Measurements from ENCODE around the gene HSF4.

Gene HSF4

GRCh38 chr16:67166598-67167168 is 2.1 kb downstream of the HSF4 start:
- no peak for DNase-seq

GRCh38 chr16:67167588-67167987 is 3.0 kb downstream of the HSF4 start:
- DNase-seq = no peak

GRCh38 chr16:67169011-67169451 is 4.5 kb downstream of the HSF4 start:
- DNase-seq = no peak

DNA sequence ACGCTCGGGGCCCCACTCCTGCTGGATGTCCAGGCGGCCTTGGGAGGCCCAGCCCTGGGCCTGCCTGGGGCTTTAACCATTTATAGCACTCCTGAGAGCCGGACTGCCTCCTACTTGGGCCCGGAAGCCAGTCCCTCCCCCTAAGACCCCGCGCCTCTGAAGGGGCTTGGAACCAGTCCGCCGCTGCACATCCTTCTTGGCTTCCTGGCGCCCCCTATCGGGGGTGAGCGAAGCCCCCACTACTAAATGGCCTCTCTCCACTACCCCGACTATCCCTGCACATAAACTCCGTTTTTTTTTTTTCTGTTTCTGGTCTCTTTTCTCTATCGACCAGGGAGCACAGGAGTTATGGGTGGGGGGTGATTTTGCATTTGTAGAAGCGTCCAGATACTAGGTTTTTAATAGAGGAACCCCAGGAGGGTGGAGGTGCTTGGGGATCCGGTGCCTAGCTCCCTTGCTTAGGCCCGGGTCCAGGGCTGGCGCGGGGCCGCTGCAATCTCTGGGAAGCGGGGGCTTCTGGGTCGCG is 5.2 kb downstream of the HSF4 start:
- no peak for DNase-seq

- no peak for DNase-seq
These were observed 5.8 kb downstream of the HSF4 start, which contains the start of gene NOL3 for GRCh38 chr16:67170168-67170948. Gene NOL3 (plus strand): TSS chr16:67170538.

DNA sequence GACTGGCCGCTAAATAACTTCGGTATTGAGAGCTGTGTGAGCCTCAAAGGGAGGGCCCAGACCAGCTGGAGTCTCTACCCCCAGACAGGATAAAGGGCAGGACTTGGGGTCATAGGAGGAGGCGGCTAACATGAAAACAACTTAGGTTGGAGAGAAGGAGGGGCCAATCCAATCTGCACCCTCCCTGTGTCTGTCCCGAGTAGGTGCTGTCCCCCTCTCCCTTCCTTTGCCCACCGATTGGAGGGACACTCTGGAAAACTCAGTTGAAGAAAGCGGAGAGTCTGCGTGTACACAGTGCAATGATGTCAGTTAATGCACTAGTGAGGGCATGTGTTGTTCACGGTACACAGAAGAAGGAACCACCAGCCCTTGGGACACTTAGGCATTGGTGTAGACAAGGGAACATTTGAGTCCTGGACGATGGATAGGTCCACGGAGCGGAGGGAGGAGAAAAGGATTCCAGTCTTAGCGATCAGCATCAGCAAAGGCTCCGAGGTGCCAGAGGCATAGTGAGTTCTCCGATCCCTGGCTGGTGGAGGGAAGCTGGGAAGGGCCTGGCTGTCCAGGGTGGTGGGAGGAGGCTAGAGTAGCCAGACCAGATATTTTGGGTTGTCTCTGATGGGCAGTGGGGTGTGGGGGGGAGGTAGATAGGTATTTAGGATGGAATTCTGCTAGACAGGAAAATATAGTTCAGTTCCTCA is 6.6 kb downstream of the HSF4 start:
- no peak for DNase-seq

DNA sequence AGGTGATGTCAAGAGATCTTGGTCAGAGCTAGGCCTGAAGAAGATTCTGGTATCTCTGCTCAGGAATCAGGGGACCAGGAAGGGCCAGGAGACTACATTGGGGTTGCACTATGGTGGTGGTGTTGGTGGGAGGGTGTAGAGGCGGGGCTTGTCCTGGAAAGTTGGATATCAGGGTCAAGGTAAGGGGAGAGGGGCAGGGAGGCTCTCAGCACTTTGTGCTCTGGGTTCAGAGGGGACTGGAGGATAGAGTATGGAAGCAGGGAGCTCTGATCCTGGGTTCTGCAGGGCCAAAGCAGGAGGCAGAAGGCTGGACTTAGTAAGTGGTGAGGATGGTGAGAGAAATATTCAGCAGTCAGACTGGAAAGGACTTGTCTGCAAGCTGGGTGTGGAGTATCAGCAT is 8.8 kb downstream of the HSF4 start:
- no peak for DNase-seq

GRCh38 chr16:67173808-67174705 is 9.5 kb downstream of the HSF4 start:
- peak; percentile 50 to 55 for DNase-seq

GRCh38 chr16:67174706-67175231 is 10.2 kb downstream of the HSF4 start:
- no peak for DNase-seq

GRCh38 chr16:67176662-67177061 is 12.1 kb downstream of the HSF4 start:
- DNase-seq = no peak

GRCh38 chr16:67177743-67178699 is 13.5 kb downstream of the HSF4 start:
- DNase-seq = peak in 1 of 2 experiments; percentile 36

GRCh38 chr16:67179421-67180080 is 15.0 kb downstream of the HSF4 start:
- DNase-seq = no peak

- no peak for DNase-seq
These were observed 15.6 kb downstream of the HSF4 start for GRCh38 chr16:67180166-67180565.

DNA sequence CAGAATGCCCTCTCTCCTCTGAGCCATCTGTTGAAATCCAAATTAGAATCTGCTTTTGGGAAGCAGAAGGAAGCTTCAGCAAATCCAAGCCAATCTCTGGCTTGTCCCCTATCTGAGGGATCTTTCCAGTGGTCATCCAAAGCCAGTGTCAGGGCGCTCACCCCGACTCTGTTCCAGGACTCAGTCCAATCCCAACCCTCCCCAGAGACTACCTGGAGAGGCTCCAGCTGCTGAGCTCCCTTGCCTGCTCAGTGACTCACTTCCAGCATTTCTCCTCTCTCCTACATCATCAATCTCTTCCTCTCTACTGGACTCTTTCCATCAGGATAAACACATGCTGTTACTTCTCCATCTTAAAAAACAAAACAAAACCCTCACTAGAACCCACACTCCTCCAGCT is 16.8 kb downstream of the HSF4 start:
- no peak for DNase-seq

GRCh38 chr16:67182288-67182687 is 17.7 kb downstream of the HSF4 start:
- DNase-seq = no peak

- DNase-seq = no peak
These were observed 18.7 kb downstream of the HSF4 start for GRCh38 chr16:67183284-67183626.

GRCh38 chr16:67183627-67184452 is 19.3 kb downstream of the HSF4 start, which contains the start of gene MATCAP1:
Gene MATCAP1 (minus strand): TSS chr16:67183963. CDS start chr16:67180610, 3,353 bp downstream.
- DNase-seq = peak; percentile 89 to 94

- peak in 1 of 2 experiments; percentile 46 for DNase-seq
These were observed 20.0 kb downstream of the HSF4 start for GRCh38 chr16:67184453-67184994.

- peak; percentile 68 to 84 for DNase-seq
These were observed 20.6 kb downstream of the HSF4 start for GRCh38 chr16:67184995-67185650.

Data from stimulated activated CD4-positive, alpha-beta T cell treated with anti-CD3 and anti-CD28 coated beads, Interleukin-4, amount 100 ng/mL, for 4 hours (primary cell).